WI38 (cell line): Measurements from ENCODE around the gene GNPTG.

ENCODE experiments used
- H3K4me3 ChIP-seq: 2 replicates; pipeline ENCODE4 v1.5.1; 2011; ENCODE audit warnings: low read depth, mild to moderate bottlenecking, control low read depth, low read length
- TF ChIP-seq, protein P1 (sequence below): IDR thresholded peaks from 2 replicates; pipeline ENCODE4 v1.5.1; 2012; ENCODE audit warnings: low read depth, mild to moderate bottlenecking, control low read depth, low read length

Gene GNPTG

DNA sequence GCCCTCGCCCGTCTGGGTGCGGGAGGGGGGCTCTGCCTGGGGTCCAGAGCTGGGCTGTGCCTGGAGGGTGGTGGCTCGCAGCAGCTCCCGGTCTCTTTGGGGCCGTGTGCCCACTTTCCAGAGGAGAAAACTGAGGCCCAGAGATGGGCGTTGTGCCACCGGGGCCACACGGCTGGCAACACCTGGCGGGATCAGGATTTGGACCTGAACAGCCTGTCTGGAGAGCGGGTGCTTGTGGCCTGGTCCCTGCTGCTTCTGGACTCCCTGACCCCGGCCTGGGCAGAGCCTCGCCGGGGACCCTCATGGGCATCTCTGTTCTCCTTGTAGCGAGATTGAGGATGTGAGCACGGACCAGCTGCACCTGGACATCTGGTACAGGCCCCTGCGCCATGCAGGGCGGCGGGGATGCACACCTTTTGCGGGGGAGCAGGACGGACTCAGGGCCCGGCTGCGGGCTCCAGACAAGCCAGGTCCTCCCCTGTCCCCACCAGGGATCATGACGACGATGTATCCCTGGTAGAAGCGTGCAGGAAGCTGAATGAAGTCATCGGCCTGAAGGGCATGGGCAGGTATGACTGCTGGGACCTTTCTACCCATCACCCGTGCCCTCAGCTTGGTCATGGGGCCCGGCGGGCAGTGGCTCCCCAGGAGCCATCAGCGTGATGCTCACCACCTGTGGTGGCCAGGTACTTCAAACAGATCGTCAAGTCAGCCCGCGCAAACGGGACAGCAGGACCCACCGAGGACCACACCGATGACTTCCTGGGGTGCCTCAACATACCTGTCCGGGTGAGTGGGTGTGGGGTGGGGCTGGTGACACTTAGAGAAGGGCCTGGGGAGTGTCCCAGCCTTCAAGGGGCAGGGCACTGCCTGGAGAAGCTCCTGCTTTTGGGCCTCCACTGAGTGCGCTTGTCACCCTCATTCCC, 10.0 kb upstream of the GNPTG start:
- TF ChIP-seq, protein P1, sequence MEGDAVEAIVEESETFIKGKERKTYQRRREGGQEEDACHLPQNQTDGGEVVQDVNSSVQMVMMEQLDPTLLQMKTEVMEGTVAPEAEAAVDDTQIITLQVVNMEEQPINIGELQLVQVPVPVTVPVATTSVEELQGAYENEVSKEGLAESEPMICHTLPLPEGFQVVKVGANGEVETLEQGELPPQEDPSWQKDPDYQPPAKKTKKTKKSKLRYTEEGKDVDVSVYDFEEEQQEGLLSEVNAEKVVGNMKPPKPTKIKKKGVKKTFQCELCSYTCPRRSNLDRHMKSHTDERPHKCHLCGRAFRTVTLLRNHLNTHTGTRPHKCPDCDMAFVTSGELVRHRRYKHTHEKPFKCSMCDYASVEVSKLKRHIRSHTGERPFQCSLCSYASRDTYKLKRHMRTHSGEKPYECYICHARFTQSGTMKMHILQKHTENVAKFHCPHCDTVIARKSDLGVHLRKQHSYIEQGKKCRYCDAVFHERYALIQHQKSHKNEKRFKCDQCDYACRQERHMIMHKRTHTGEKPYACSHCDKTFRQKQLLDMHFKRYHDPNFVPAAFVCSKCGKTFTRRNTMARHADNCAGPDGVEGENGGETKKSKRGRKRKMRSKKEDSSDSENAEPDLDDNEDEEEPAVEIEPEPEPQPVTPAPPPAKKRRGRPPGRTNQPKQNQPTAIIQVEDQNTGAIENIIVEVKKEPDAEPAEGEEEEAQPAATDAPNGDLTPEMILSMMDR: no peak
- H3K4me3 ChIP-seq: no peak overlapping the region

DNA sequence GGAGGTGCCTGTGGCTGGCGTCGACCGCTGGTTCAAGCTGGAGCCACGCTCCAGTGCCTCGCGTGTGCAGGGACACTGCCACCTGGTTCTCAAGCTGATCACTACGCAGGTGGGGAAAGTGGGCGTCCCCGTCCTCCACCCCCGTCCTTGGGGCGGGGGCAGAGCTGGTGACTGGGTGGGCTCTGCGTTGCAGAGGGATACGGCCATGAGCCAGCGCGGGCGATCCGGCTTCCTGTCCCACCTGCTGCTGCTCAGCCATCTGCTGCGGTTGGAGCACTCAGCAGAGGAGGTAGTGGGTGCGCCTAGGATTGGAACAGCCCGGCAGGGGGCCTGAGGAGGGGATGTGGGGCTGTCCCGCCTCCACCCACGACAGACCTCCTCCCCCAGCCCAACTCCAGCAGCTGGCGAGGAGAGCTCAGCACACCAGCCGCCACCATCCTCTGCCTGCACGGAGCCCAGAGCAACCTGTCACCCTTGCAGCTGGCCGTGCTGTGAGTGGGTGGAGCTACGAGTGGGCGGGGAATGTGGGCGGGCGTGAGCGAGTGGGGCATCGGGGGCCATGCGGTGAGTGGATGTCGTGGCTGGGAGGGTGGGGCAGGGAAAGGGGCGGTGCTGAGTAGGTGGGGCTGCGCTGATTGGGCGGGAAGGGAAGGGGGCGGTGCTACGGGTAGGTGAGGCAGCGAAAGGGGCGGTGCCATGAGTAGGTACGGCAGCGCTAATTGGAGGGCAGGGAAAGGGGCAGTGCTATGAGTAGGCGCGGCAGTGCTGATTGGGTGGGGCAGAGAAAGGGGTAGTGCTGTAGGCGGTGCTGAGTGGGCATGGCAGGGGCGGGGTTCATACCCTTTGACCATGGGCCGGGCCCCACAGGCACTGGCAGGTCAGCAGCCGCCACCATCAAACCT, 9.0 kb upstream of the GNPTG start:
- no peak overlapping the region for H3K4me3 ChIP-seq
- TF ChIP-seq, protein P1: no peak

DNA sequence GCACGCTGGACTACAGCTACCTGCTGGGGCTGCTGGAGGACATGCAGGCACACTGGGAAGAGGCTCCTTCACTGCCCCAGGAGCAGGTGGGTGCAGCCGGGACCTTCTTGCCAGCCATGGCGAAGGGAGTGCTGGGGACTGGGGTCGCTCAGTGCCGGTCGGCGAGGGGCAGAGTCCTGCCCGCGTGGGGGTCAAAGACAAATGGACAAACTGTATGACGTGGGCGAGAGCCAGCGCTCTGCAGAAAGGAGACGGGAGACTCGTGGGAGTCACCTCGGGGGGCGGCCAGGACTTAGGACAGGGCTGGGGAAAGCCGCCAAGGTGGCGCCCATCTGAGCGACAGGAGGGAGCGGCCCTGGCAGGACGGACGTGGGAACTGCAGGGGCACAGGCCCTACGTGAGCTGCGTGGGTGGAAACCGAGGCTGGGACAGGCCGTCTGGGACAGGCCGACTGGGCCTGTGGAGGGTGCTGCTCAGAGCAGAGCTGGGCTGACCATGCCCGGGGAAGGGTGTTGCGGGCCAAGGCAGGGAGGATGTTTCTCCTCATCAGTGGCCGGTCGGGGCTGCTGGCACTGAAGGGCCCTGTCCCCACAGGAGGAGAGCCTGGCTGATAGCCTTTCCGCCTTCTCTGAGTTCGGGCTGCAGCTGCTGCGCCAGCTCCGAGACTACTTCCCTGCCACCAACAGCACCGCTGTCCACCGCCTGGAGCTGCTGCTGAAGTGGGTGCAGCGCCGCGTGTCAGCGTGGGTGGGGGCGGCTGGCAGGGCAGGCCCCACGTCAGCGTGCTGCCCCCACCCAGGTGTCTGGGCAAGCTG, 8.1 kb upstream of the GNPTG start:
- H3K4me3 ChIP-seq: no peak overlapping the region
- TF ChIP-seq, protein P1: no peak

DNA sequence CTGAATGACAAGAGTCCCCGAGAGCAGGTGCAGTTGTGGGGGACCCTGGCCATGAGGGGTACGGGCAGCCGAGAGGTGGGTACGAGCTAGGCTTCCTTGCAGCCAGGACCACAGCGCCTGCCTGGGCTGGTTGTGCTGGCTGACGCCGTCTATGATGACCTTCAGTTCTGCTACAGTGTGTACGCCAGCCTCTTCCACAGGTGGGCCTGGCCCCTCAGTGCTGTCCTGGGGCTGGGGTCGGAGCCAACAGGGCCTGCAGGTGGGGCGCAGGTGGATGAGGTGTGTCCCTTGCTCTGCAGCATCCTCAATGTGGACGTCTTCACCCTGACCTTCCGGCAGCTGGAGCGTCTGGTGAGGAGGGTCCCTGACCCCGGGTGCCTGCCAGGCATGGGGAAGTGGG, 7.2 kb upstream of the GNPTG start:
- TF ChIP-seq, protein P1: no peak
- no peak overlapping the region for H3K4me3 ChIP-seq

DNA sequence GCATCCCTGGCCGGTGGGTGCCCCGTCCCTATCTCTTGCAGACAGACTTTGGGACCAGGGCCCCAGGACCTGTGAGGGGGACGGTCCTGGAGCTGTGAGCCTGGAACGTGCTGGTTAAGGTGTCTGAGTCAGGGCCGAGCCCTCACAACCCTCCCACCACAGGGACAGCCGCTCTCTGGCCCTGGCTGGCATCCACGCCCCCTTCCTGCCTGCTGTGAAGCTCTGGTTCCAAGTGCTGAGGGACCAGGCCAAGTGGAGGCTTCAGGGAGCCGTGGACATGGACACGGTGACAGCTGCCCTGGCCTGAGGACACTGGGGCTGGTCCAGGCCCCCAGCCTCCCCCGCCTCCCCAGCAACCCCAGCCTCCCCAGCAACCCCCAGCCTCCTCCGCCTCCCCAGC, 6.6 kb upstream of the GNPTG start:
- no peak overlapping the region for H3K4me3 ChIP-seq
- TF ChIP-seq, protein P1: no peak

DNA sequence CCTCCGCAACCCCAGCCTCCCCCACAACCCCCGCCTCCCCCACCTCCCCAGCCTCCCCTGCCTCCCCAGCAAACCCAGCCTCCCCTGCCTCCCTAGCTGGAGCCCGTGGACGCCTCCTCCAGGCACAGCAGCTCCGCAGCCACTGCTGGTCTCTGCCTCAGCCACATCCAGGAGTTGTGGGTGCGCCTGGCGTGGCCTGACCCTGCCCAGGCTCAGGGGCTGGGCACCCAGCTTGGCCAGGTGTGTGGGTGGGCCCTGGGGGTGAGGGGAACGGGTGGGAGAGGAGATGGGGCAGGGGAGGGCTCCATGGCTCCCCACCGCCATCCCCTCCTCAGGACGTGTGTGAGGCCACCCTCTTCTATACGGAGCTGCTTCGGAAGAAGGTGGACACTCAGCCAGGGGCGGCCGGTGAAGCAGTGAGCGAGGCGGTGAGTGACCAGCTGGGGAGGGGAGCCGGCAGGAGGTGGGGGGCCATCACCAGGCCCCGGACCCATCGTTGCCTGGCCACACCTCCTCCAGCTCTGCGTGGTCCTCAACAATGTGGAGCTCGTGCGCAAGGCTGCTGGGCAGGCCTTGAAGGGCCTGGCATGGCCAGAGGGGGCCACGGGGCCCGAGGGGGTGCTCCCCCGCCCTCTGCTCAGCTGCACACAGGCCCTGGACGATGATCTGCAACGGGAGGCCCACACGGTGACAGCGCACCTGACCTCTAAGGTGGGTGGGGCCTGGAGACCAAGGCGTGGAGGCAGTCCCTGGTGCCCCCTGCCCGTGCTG, 5.9 kb upstream of the GNPTG start:
- H3K4me3 ChIP-seq: no peak overlapping the region
- TF ChIP-seq, protein P1: no peak
